Neutrophil (primary cell): ENCODE measurements around the gene RIN1.

Experiments
- H3K27ac ChIP-seq: fragments of 200-600 bp; sonication (generic); 2 replicates; pipeline ENCODE4 v1.5.1; 2016; ENCODE audit warnings: mild to moderate bottlenecking, moderate library complexity
- H3K27me3 ChIP-seq: fragments of 200-600 bp; sonication (generic); 2 replicates; pipeline ENCODE4 v1.6.0; 2016; ENCODE audit warnings: mild to moderate bottlenecking
- H3K36me3 ChIP-seq: fragments of 200-600 bp; sonication (generic); 2 replicates; pipeline ENCODE4 v1.5.1; 2017
- H3K4me1 ChIP-seq, 2 experiments: fragments of 200-600 bp in 1 of 2; sonication (generic) in 1 of 2; 1 replicate in 1 of 2; 2 replicates in 1 of 2; pipeline versions ENCODE4 v1.5.1 to v1.6.1; 2013 to 2016; ENCODE audit warnings: low read depth in 1 of 2, low read length in 1 of 2, mild to moderate bottlenecking in 1 of 2, moderate library complexity in 1 of 2; ENCODE audit not compliant: control insufficient read depth in 1 of 2, insufficient read depth in 1 of 2
- H3K4me3 ChIP-seq, 2 experiments: fragments of 200-600 bp in 1 of 2; sonication (generic) in 1 of 2; 1 replicate in 1 of 2; 2 replicates in 1 of 2; pipeline ENCODE4 v1.5.1; 2013 to 2016; ENCODE audit warnings: low read depth in 1 of 2, low read length in 1 of 2, mild to moderate bottlenecking in 1 of 2, moderate library complexity in 1 of 2
- H3K9me3 ChIP-seq: fragments of 200-600 bp; sonication (generic); 2 replicates; pipeline ENCODE4 v1.5.1; 2016
- TF ChIP-seq, protein P1 (sequence below): fragments of 200-600 bp; sonication (generic); IDR thresholded peaks from 2 replicates; pipeline ENCODE4 v1.5.1; 2016; ENCODE audit warnings: antibody characterized with exemption

The RIN1 gene

DNA sequence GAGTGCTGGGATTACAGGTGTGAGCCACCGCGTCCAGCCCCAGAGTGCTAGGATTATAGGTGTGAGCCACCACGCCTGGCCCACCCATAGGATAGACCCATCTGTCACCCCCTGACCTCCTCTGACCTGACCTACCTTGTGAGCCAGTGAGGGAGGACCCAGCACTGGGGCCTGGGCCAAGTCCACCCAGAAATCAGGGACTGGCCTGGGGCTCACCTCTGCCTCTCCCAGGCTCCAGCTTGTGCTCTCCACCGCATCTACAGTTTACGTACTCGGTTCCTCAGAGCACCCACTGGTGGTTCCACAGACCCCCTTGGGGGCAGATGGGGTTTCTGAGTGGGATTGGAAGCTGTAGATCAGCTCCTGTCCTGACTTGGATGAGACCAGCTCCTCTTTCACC is 28.9 kb upstream of the RIN1 start:
- H3K9me3 ChIP-seq: no peaks in the 10 kb centered on the region
- H3K36me3 ChIP-seq: no peaks in the 10 kb centered on the region

DNA sequence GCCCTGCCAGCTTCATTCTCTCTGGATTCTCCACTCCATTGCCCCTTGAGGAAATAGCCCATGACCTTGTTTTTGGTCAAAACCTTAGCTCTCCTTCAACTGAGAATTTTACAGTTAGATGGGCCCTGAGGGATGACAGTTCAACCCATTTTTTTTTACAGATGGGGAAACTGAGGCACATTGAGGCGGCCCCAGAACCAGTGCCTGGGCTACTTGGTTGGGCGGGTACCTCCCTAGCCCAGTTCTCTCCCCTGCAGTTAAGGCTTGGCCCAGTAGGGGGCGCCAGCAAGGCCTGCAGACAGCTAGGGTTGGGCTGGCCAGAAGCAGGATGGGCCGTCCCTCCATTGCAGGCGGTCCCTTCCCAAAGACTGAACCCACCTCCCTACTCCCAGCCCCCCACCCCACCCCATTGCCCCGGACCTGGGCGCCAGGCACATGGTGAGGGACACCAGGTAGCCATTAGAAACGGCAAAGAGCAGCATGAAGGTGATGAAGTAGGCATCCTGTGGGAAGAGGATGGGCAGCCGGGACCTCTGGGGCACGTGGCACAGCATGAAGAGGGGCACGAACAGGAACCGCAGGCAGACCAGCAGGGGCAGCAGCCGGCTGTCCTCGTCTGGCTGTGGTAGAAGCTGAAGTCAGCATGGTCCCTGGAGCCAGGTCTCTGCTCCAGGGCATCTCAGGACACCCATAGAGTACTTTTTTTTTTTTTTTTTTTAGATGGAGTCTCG is 27.7 kb upstream of the RIN1 start:
- Histone ChIP-seq H3K27ac (no peak overlapping the region), H3K36me3 (no peaks in the 10 kb centered on the region), H3K9me3 (no peaks in the 10 kb centered on the region), H3K4me3 (no peak overlapping the region), H3K27me3 (peaks cover 8% of the 10 kb centered on the region), H3K4me1 (no peaks in the 10 kb centered on the region)
- TF ChIP-seq, protein P1, sequence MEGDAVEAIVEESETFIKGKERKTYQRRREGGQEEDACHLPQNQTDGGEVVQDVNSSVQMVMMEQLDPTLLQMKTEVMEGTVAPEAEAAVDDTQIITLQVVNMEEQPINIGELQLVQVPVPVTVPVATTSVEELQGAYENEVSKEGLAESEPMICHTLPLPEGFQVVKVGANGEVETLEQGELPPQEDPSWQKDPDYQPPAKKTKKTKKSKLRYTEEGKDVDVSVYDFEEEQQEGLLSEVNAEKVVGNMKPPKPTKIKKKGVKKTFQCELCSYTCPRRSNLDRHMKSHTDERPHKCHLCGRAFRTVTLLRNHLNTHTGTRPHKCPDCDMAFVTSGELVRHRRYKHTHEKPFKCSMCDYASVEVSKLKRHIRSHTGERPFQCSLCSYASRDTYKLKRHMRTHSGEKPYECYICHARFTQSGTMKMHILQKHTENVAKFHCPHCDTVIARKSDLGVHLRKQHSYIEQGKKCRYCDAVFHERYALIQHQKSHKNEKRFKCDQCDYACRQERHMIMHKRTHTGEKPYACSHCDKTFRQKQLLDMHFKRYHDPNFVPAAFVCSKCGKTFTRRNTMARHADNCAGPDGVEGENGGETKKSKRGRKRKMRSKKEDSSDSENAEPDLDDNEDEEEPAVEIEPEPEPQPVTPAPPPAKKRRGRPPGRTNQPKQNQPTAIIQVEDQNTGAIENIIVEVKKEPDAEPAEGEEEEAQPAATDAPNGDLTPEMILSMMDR: peak; percentile 81

More for the DNA sequence above, 28.9 kb upstream of the RIN1 start:
- no peak overlapping the region for H3K27ac ChIP-seq
- H3K4me3 ChIP-seq: no peak overlapping the region
- peaks cover 20% of the 10 kb centered on the region for H3K27me3 ChIP-seq
- TF ChIP-seq, protein P1: no peak
- no peaks in the 10 kb centered on the region for H3K4me1 ChIP-seq

DNA sequence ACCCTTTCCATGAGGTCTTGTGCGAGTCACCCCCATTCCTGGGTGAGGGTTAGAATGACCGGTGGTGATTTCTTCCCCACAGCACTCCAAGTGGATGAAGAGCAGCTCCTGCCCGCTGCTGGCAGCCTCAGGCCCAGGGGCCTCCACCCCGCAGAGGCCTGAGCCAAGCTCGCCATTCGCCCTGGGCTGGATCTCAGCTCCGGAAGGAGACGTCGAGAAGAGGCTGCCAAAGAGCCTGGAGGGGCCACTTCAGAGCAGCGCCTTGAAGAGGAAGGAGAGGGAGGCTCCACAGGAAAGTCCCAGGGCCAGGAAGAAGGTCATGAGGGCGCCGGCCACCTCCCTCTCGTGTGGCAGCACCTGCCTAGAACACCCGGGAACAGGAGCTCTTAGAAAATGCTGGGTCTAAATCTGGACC is 27.0 kb upstream of the RIN1 start:
- no peaks in the 10 kb centered on the region for H3K27me3 ChIP-seq
- H3K4me3 ChIP-seq: no peak overlapping the region
- H3K9me3 ChIP-seq: no peaks in the 10 kb centered on the region
- TF ChIP-seq, protein P1: no peak
- H3K4me1 ChIP-seq: no peaks in the 10 kb centered on the region
- no peak overlapping the region for H3K27ac ChIP-seq
- H3K36me3 ChIP-seq: no peaks in the 10 kb centered on the region

DNA sequence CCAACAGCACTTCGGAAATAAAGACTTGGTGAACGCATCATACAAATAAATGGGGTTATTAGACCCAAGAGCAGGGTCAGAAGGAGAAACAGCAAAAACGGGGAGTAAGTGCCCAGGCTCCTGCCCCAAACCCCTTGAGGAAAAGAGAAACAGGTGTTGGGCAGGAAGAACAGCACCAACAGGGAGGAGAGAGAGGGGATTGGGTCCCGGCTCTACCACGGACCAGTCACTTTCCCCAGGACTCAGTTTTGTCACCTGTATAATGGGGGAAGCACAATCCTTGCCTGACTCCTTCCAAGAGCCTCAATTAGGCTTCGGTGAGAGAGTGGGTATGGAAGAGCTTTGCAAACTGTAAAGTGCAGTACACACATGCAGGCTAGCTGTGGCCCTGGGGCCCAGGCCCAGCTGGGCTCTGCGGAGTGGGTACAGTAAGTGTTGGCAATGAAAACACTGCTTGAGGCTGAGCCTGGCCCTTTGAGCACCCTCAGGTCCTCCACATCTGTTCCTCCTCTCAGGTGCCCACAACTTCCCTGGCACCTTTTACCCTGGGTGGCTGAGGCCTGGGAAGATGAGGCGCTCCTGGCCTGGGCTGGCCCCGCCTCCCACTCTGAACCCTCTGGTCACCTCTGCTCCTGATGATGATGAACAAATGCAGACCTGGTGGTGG is 26.4 kb upstream of the RIN1 start:
- Histone ChIP-seq H3K27me3 (no peaks in the 10 kb centered on the region), H3K9me3 (no peaks in the 10 kb centered on the region), H3K4me1 (no peaks in the 10 kb centered on the region), H3K27ac (no peak overlapping the region), H3K36me3 (no peaks in the 10 kb centered on the region), H3K4me3 (no peak overlapping the region)
- TF ChIP-seq, protein P1: no peak

DNA sequence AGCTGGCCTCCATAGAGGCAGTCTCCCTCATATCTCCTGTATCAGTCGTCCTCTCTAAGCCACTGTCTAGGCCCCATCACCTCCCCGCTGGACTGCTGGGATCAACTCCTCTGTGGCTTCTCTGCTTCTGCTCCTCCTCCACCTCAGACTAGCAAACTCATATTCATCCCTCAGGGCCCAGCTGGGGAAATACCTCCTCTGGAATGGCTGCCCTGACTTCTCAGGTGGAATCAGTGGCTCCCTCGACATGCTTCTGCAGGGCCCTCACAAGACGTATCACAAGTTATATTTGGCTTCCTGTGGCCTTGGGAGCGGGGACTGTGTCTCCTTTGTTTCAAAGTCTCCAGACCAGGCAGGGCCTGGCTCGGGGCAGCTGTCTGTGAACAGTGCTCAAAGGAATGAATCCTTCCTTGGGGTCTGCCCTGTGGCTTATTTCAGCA is 25.3 kb upstream of the RIN1 start:
- TF ChIP-seq, protein P1: no peak

More for the DNA sequence above, 25.3 kb upstream of the RIN1 start:
- Histone ChIP-seq H3K36me3 (no peaks in the 10 kb centered on the region), H3K9me3 (no peaks in the 10 kb centered on the region), H3K4me3 (no peak overlapping the region), H3K27ac (no peak overlapping the region), H3K4me1 (no peaks in the 10 kb centered on the region), H3K27me3 (no peaks in the 10 kb centered on the region)
